GM19025 (cell line): ENCODE measurements around the gene HRK.

Experiments used
- ATAC-seq: cut with Tn5 transposase; IDR thresholded peaks from one replicate; pipeline ENCODE4 v1.9.1; 2021; ENCODE audit warnings: mild to moderate bottlenecking, low read depth, moderate library complexity; ENCODE audit not compliant: unreplicated experiment

The HRK gene

DNA sequence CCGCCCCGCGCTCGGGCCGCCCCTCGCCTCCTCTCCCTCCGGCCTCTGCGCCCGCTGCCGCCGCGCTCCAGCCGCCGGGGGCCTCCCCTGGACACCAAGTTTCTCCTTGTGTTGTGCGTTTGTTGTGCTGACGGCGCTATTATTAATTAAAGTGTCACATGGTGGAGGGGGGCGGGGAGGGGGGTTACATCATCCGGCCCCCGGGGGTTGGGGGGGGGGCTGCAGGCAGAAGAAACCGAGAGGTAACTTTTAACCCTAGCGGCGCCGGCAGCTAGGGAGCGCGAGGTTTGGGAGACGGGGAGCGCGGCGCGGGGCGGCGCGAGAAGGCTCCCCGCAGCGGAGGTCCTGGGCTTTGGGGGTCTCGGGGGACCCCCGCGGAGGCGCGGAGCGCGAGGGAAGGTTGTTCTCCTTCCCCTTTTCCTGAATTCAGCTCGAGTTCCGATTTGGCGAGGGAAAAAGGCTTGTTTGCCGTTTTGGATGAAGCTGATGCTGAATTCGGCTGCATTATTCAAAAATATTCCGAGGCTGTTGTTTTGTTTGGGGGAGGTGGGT lies at the start of gene HRK:
Gene HRK (minus strand): TSS at position 117 of the 552 bp plus-strand sequence. CDS start 134 bp downstream, outside the sequence.
- peak; percentile 24 for ATAC-seq

- no peak for ATAC-seq
Observed at GRCh38 chr12:116929885-116930284, 48.6 kb upstream of the HRK start.

DNA sequence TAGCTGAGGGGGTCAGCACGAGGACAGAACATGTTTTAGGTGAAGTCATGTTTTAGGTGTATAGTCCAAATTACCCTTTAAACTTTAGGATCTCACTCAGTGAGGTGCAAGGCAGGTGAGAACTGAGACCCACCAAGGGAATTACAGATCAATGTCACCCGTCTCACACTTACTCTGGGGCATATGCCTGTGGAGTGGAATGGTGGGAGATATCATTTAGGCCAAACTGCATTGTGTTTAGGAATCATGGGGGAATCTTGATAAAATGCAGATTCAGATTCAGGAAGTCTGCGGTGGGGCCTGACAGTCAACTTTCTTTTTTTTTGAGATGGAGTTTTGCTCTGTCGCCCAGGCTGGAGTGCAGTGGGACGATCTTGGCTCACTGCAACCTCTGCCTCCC lies 47.3 kb upstream of the HRK start:
- no peak for ATAC-seq

GRCh38 chr12:116927244-116927940 lies 46.2 kb upstream of the HRK start:
- no peak for ATAC-seq

- no peak for ATAC-seq
Observed at GRCh38 chr12:116926283-116927243, 45.3 kb upstream of the HRK start.

DNA sequence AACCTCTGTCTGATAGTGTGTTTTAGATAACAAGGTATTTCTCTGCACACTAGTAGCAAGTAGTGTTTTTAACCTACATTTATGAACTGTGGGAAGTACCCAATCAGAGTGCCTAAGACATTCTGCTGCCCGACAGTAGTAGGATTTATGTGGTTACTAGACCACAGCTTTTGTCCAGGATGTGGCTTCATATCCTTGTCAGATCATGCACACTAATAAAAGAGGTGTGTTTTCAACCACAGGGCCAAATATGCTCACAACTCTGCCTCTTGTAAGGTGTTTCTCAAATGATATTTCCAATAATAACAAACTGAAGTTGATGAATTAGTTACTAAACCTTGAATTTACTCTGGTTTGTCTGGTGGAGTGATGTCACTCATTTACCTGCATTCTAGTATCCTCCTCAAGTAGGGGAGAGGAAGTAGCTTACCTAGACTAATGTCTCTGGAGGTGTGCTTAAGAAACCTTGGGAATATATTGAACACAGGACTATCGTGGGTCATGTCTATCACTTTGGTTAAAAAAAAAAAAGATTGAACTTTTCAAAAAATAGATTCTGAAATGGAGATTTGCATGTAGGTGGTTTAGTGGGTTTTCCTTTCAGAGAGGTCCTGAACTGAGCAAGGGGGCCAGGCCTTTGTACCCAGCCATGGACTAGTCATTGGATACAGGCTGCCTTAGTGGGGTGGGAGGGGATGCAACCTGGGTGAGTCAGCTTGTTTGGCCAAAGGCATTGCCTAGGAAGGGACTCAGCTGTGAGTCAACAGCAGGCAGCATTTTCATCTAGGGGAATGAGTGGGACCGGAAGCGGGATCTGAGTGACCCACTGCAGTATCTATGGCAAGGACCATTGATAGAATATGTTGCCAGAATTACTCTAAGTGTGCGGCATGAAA lies 43.6 kb upstream of the HRK start:
- ATAC-seq: no peak

GRCh38 chr12:116922194-116922897 lies 41.1 kb upstream of the HRK start:
- peak; percentile 49 for ATAC-seq

DNA sequence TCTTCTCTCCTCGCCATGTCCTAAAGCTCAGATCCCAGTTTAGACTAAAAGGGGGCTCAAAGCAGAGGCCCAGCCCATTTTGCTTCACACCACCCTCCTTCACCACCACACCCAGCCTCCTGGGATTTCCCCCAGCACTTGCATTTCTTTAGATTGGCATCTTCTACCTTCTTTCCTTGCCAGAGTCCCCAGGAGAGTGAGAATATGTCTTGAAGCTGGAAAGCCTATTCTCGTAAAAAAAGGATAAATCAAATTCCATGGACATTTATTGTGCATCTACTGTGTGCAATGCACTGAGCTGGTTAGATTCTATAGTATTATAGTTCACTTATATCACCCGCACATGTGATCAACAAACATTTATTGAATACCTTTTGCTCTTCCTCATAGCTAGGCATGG lies 39.7 kb upstream of the HRK start:
- ATAC-seq: no peak

DNA sequence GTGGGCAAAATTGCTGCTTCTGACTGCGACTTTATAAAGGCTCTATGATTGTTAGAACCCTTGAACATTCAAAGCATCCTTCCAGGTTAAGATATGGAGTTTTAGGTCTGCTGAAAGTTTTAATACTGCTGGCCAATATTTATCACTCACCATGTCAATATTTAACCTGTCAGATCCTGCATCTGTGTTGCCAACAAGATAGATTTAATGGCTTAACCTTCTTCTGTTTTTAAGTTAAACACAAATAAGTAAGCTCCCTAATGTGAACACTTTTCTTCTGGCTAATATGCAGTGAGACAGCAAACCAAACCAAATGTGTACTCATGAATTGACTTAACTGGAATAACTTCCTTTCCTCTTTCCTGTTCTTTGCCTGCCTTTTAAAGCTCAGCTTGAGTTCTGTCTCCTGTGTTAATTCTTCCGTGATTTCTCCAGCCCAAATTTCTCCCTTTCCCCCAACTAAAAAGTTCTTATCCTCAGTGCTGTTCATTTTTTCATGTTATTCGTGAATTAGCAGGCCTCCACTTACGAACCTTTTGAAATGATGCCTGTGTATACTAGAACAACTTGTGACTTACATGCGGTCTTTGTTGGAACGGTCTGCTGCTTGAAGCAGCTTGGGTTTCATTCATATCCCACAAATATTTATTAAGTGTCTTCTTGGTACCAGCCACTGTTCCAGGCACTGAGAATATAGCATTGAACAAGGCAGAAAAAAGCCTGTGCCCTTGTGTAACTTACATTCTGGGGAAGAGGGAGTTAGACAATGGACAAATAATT lies 38.7 kb upstream of the HRK start:
- ATAC-seq: no peak

GRCh38 chr12:116919247-116919661 lies 38.0 kb upstream of the HRK start:
- ATAC-seq: no peak

GRCh38 chr12:116918464-116918863 lies 37.2 kb upstream of the HRK start:
- no peak for ATAC-seq

- ATAC-seq: peak; percentile 81
Observed at GRCh38 chr12:116916714-116917114, 35.5 kb upstream of the HRK start.

DNA sequence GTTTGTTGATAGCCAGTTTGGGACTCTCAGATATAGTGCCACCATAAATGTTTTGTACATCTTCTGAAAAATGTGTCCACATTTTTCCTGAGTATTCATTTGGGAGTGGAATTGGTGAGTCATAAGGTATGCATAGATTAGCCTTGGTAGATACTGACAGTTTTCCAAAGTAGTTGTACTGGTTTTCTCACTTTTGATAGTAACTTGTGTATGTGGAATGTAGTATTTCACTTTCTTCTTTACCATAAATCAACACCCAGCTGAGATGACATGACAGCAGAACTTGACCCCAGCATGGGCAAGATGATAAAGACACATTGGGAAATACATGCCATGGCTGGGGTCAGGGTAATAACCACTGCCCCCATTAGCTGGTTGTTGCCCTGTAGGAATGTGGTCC lies 34.9 kb upstream of the HRK start:
- no peak for ATAC-seq

GRCh38 chr12:116915326-116915725 lies 34.1 kb upstream of the HRK start:
- no peak for ATAC-seq

DNA sequence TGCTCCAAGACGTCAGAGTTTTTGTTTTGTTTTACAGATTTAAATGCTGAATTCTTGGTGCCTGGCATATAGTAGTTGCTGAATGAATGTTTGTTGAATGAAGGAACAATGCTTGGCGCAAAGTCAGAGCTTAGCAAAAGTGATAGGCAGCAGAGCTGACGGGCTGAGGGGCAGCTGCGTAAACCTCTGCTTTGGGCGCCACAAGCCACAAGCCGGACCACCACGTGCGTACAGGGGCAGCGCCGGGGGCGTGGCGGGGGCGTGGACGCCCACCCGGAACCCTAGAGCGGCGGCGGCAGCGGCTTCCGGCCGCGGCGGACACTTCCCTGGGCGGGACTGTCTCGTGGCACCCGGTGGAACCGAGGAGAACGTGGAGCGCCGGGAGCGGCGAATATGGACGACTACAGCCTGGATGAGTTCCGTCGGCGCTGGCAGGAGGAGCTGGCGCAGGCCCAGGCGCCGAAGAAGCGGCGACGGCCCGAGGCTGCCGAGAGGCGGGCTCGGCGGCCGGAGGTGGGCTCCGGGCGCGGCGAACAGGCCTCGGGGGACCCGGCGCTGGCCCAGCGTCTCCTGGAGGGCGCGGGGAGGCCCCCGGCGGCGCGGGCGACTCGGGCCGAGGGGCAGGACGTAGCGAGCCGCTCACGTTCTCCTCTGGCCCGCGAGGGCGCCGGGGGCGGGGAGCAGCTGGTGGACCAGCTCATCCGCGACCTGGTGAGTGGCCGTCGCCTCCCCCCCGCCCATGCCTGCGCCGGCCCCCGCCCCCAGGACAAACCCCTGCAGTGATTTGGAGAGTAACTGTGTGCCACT lies 29.6 kb upstream of the HRK start, which contains the start of gene FBXW8:
Gene FBXW8 (plus strand): TSS at position 306 of the 807 bp plus-strand sequence. CDS start 88 bp downstream, at position 394.
- peak; percentile 91 for ATAC-seq

- no peak for ATAC-seq
Observed at GRCh38 chr12:116910280-116910644, 29.0 kb upstream of the HRK start.

GRCh38 chr12:116906285-116906684 lies 25.0 kb upstream of the HRK start:
- no peak for ATAC-seq

GRCh38 chr12:116903818-116904217 lies 22.6 kb upstream of the HRK start:
- no peak for ATAC-seq
